Sigmoid colon (tissue), 7 donors: ENCODE results near the gene PREX1. TPM values are rescaled to one million over a fixed set of nuclear protein-coding genes. Genes with fewer than 3 reads are reported as not detected.

Experiments
- DNase-seq: peaks from one replicate; pipeline ENCODE4 v3.0.0-alpha.2; 2019
- H3K27ac ChIP-seq, 4 donors: fragments of 200-600 bp; sonication (generic); one replicate each; pipeline ENCODE4 v1.5.1; 2016 to 2019; ENCODE audit warnings: mild to moderate bottlenecking in 1 of 4
- H3K27me3 ChIP-seq, 3 donors: fragments of 200-600 bp; sonication (generic); one replicate each; pipeline ENCODE4 v1.5.1; 2019; ENCODE audit warnings: mild to moderate bottlenecking in 1 of 3
- H3K36me3 ChIP-seq, 4 donors: fragments of 200-600 bp; sonication (generic); one replicate each; pipeline ENCODE4 v1.5.1; 2016 to 2019
- H3K4me1 ChIP-seq, 4 donors: fragments of 200-600 bp; sonication (generic); one replicate each; pipeline ENCODE4 v1.5.1; 2017 to 2019
- H3K4me3 ChIP-seq, 4 donors: fragments of 200-600 bp; sonication (generic); one replicate each; pipeline ENCODE4 v1.5.1; 2017 to 2019; ENCODE audit warnings: mild to moderate bottlenecking in 2 of 4, moderate library complexity in 1 of 4
- H3K9me3 ChIP-seq, 4 donors: fragments of 200-600 bp in 3 of 4; sonication (generic) in 3 of 4; one replicate each; pipeline versions ENCODE4 v1.5.1 to v1.6.1; 2013 to 2019
- CTCF ChIP-seq, 4 experiments: fragments of 450-650 bp in 3 of 4; fragments of 200-600 bp in 1 of 4; IDR thresholded peaks; one replicate each; pipeline ENCODE4 v1.5.1; 2016 to 2019; ENCODE audit warnings: antibody characterized with exemption in 4 of 4, mild to moderate bottlenecking in 3 of 4, moderate library complexity in 2 of 4
- EP300 ChIP-seq, 4 donors: sonication (generic); formaldehyde crosslinking; IDR thresholded peaks; one replicate each; pipeline ENCODE4 v1.6.1; 2017; ENCODE audit warnings: antibody characterized with exemption in 4 of 4
- POLR2A ChIP-seq, 2 donors: fragments of 450-650 bp; IDR thresholded peaks; one replicate each; pipeline ENCODE4 v1.6.1; 2016; ENCODE audit warnings: antibody characterized with exemption in 2 of 2, mild to moderate bottlenecking in 2 of 2, moderate library complexity in 2 of 2
- POLR2AphosphoS5 ChIP-seq, 4 donors: sonication (generic); formaldehyde crosslinking; IDR thresholded peaks; one replicate each; pipeline ENCODE4 v1.6.1; 2017; ENCODE audit warnings: antibody characterized with exemption in 4 of 4
- WGBS, 2 donors: extraction: QIAGEN DNeasy Blood & Tissue Kit; methylation state at CpG; one replicate each; pipeline ENCODE4 v1.1.7; 2013; 5-methylcytosine and 5-hydroxymethylcytosine counted together
- intact Hi-C: fragments of 100-400 bp; cut with DNase I; formaldehyde crosslinking; loops from one replicate; pipeline ENCODE4 v1.15.1; 2023
- polyA plus RNA-seq, 3 donors: library from polyadenylated mRNA; stranded (reverse); fragments of 200-250 nt; gene quantifications; one replicate each; pipeline ENCODE4 v1.2.3, GENCODE V29; 2013
- total RNA-seq, 4 donors: library from RNA; depleted of rRNA; stranded (reverse); fragments of >200 nt; gene quantifications; one replicate each; pipeline ENCODE4 v1.1.0, GENCODE V29; 2016
- donor health status: healthy with polysubstance abuse.
- donor health status: Bipolar disorder and iron deficiency.
- donor health status: healthy.

PREX1 gene
- total and polyA plus RNA-seq, 7 donors: 5.4 to 22.9 (median 15.5) TPM

GRCh38 chr20:48709744-48710143 is 118.1 kb downstream of the PREX1 start:
- Histone ChIP-seq H3K9me3 (no peaks in the 10 kb centered on the region), H3K36me3 (no peaks in the 10 kb centered on the region), H3K27ac (no peak overlapping the region), H3K27me3 (no peaks in the 10 kb centered on the region), H3K4me1 (peaks cover 0 to 5% (median 0%) of the 10 kb centered on the region in 4 donors), H3K4me3 (no peak overlapping the region)
- intact Hi-C loops: no loop called here
- peak; percentile 32 for DNase-seq
- TF ChIP-seq POLR2AphosphoS5 (IDR thresholded peaks at IDR 0.05): no peak
- TF ChIP-seq EP300 (IDR thresholded peaks at IDR 0.05): no peak
- no peak for TF ChIP-seq POLR2A (IDR thresholded peaks at IDR 0.05)
- TF ChIP-seq CTCF (IDR thresholded peaks at IDR 0.05): no peak
- 86 to 87% methylated on average over 4 of the region's 4 CpGs for WGBS, 2 donors

DNA sequence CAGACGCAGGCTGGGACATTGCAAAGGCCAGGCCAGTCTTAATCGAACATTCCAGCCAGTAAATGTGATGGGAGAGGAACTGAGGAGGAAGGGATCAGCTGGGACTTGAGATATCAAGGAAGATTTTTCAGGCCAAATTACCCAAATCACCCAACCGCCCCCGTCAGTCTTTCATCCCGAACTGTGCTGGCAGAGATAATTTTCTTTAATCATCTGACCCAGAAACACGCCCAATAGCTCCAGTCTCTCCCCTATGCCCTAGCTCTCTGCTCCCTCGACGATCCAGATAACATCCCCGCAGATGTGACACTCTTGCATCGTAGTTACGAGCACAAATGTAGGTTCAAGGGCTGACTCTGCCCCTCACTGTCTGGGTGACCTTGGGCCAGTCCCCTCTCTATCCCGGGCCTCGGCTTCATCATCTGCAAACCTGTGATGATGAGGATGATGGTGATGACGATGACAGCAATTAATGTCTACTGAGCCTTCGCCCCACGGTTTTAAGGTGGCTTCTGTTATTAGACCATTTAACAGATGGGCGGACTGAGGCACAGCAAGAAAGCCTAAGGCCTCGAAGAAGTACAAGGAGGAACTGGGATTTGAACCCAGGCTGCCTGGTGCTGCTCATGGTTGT is 118.6 kb downstream of the PREX1 start:
- Histone ChIP-seq H3K27ac (no peak overlapping the region), H3K4me1 (peaks cover 0 to 5% (median 0%) of the 10 kb centered on the region in 4 donors), H3K36me3 (no peaks in the 10 kb centered on the region), H3K9me3 (no peaks in the 10 kb centered on the region), H3K27me3 (no peaks in the 10 kb centered on the region), H3K4me3 (no peak overlapping the region)
- DNase-seq: peak; percentile 41
- 86 to 90% methylated on average over 18 of the region's 18 CpGs for WGBS, 2 donors
- intact Hi-C loops: no loop called here
- TF ChIP-seq POLR2A (IDR thresholded peaks at IDR 0.05) (no peak), EP300 (IDR thresholded peaks at IDR 0.05) (no peak), CTCF (IDR thresholded peaks at IDR 0.05) (no peak), POLR2AphosphoS5 (IDR thresholded peaks at IDR 0.05) (no peak)

GRCh38 chr20:48708630-48709029 is 119.2 kb downstream of the PREX1 start:
- no peaks in the 10 kb centered on the region for H3K9me3 ChIP-seq
- no peaks in the 10 kb centered on the region for H3K36me3 ChIP-seq
- no peak overlapping the region for H3K4me3 ChIP-seq
- intact Hi-C loops: no loop called here
- H3K27ac ChIP-seq: no peak overlapping the region
- peaks cover 0 to 5% (median 0%) of the 10 kb centered on the region in 4 donors for H3K4me1 ChIP-seq
- DNase-seq: peak; percentile 55
- no peaks in the 10 kb centered on the region for H3K27me3 ChIP-seq
- WGBS, 2 donors: 82 to 88% methylated on average over 11 of the region's 11 CpGs
- TF ChIP-seq POLR2AphosphoS5 (IDR thresholded peaks at IDR 0.05) (no peak), POLR2A (IDR thresholded peaks at IDR 0.05) (no peak), EP300 (IDR thresholded peaks at IDR 0.05) (no peak), CTCF (IDR thresholded peaks at IDR 0.05) (no peak)

- Histone ChIP-seq H3K4me1 (peaks cover 0 to 5% (median 0%) of the 10 kb centered on the region in 4 donors), H3K36me3 (no peaks in the 10 kb centered on the region), H3K27ac (no peak overlapping the region), H3K9me3 (no peaks in the 10 kb centered on the region), H3K27me3 (no peaks in the 10 kb centered on the region), H3K4me3 (no peak overlapping the region)
- intact Hi-C loops: no loop called here
- WGBS, 2 donors: 93 to 95% methylated on average over 7 of the region's 7 CpGs
- peak; percentile 52 for DNase-seq
- TF ChIP-seq POLR2AphosphoS5 (IDR thresholded peaks at IDR 0.05) (no peak), EP300 (IDR thresholded peaks at IDR 0.05) (no peak), CTCF (IDR thresholded peaks at IDR 0.05) (no peak), POLR2A (IDR thresholded peaks at IDR 0.05) (no peak)
These were observed 119.7 kb downstream of the PREX1 start for GRCh38 chr20:48708116-48708515.
